CD4-positive, alpha-beta T cell treated with Interleukin-17A for 4 hours (primary cell): Measurements from ENCODE around the gene NPHP3.
A peak's percentile ranks its signal among the peaks of the same experiment; 100 is the strongest.
"Not testable (repeated sequence)": the region's sequence is repeated elsewhere in the genome, so short reads cannot be mapped to it uniquely, and the experiment has no call there.

Source experiments
- DNase-seq: peaks from one replicate; pipeline ENCODE4 v3.0.0-alpha.2; 2020; ENCODE audit warnings: mixed read lengths

NPHP3 gene

GRCh38 chr3:132722165-132723023 is at the start of gene NPHP3:
Gene NPHP3, minus strand, starts transcription at chr3:132722409. Its CDS starts 54 bp downstream, at chr3:132722355.
- DNase-seq: peak; percentile 100

GRCh38 chr3:132758740-132759139 is 36.5 kb upstream of the NPHP3 start:
- DNase-seq: no peak

GRCh38 chr3:132756108-132756650 is 34.0 kb upstream of the NPHP3 start:
- DNase-seq: no peak

GRCh38 chr3:132753946-132754345 is 31.7 kb upstream of the NPHP3 start:
- no peak for DNase-seq

- DNase-seq: no peak
These were observed 27.6 kb upstream of the NPHP3 start for GRCh38 chr3:132749786-132750185.

- DNase-seq: not testable (repeated sequence)
These were observed 24.5 kb upstream of the NPHP3 start for GRCh38 chr3:132746720-132747119.

GRCh38 chr3:132738314-132738713 is 16.1 kb upstream of the NPHP3 start:
- DNase-seq: no peak

GRCh38 chr3:132735589-132735988 is 13.4 kb upstream of the NPHP3 start:
- no peak for DNase-seq

GRCh38 chr3:132730891-132731580 is 8.8 kb upstream of the NPHP3 start:
- DNase-seq: no peak

- no peak for DNase-seq
These were observed 4.2 kb upstream of the NPHP3 start for GRCh38 chr3:132726341-132726823.

- no peak for DNase-seq
These were observed 1.1 kb upstream of the NPHP3 start for GRCh38 chr3:132723024-132723950.

GRCh38 chr3:132721479-132722164 is 587 bp downstream of the NPHP3 start:
- DNase-seq: peak; percentile 9

GRCh38 chr3:132720228-132720627 is 2.0 kb downstream of the NPHP3 start:
- DNase-seq: no peak

- no peak for DNase-seq
These were observed 5.8 kb downstream of the NPHP3 start for GRCh38 chr3:132716372-132716771.

- no peak for DNase-seq
These were observed 8.1 kb downstream of the NPHP3 start for GRCh38 chr3:132713977-132714727.

- no peak for DNase-seq
These were observed 11.9 kb downstream of the NPHP3 start for GRCh38 chr3:132710311-132710710.

- DNase-seq: no peak
These were observed 12.4 kb downstream of the NPHP3 start for GRCh38 chr3:132709761-132710160.

GRCh38 chr3:132703733-132704132 is 18.5 kb downstream of the NPHP3 start:
- no peak for DNase-seq

GRCh38 chr3:132695422-132695821 is 26.8 kb downstream of the NPHP3 start:
- DNase-seq: no peak

- no peak for DNase-seq
These were observed 27.2 kb downstream of the NPHP3 start for GRCh38 chr3:132694991-132695390.

- DNase-seq: no peak
These were observed 32.2 kb downstream of the NPHP3 start for GRCh38 chr3:132690040-132690439.
